Activated CD8-positive, alpha-beta memory T cell treated with anti-CD3 and anti-CD28 coated beads, Interleukin-2, amount 50 U/mL, for 4 hours (primary cell): ENCODE measurements around the gene HDLBP.
"Not testable (repeated sequence)": the region's sequence is repeated elsewhere in the genome, so short reads cannot be mapped to it uniquely, and the experiment has no call there.

ENCODE experiments used
- DNase-seq: peaks from one replicate; pipeline ENCODE4 v3.0.0-alpha.2; 2020

The HDLBP gene

DNA sequence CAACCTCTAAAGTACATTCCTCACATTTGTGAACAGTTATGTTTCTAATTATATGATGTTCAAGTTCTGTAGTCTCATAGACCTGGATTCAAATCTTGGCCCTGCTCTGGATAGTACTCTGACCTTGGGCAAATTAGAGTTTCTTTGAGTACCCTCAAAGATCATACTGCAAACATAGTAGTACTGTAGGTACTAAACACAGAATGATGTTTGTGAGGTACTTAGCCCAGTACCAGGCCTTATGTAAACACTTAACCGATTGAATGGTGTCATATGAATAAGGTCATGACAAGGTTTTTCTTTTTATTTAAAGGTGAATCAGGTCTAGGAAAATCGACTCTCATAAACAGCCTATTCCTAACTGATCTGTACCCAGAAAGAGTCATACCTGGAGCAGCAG is 19.3 kb upstream of the HDLBP start:
- DNase-seq, result no peak

DNA sequence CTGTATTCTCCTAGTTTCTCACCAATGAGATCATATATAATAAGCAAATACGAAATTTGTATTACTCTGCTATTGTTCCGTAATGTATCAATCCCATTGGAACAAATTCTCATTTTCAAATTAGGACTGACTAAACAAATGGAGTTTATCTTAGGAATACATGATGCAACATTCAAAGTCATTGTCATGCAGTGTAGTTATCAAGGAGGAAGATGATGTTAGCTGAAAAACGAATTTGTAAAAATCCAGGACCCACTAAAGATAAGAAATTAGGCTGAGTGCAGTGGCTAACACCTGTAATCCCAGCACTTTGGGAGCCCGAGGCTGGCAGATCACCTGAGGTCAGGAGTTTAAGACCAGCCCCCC is 15.1 kb upstream of the HDLBP start:
- no peak for DNase-seq

DNA sequence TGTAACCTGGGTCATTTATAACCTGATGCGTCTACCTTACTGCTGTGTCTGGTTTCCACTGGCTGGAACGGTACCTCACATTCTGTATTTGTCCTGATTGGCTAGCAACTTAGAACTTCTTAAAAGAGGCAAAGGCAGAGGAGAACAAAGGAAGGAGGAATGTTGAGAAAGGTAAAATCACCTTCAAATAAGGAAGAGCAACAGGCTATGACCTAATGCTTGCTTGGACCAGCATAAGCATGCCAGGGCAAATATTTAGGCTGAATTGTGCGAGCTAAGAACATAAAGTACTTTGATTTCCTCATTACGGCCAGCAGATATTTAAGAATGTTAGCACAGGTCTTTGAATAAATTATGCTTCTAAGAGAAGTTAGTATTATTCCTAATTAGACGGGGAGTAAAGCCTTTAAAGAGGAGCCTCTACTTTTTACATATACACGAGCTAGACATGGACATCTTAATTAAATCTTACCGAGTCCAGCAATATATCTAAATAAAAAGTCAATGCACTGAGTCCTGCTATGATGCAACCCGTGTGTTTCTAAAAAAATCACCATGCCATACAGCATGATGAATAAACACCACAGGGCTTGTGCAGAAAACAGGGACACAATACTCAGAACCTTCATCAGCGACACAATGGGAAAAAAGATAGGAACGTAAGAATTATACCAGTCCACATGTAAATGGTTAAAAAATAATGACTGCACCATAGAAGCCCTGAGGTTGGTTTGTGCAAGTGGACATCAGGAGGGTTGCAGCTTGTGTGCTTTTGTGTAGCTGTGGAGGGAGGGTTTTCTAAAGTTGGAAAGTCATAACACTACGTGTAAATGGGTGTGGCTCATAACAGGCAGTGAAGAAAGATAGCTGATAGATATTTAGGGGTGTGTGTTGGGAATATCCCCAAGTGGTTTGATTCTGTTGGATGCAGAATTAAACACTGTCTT is 14.5 kb upstream of the HDLBP start:
- DNase-seq, result no peak

DNA sequence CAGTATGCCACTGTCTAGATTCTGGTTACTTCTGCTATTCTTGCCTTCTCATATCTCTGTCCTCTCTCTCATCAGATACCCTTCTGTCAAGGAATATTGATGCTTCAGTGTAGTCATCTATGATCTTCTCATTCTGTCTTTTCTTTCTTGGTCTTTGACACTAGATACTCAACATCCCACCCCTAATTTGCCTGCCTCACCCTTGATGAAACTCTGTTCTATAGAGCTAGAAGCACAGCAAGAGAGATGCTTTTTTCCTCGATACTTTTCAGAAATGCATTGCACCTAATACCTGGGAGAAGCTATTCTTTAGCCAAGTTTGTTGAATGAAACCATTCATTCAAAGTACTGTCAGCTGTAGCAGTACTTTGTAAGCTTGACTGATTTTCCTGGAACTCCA is 9.8 kb upstream of the HDLBP start:
- no peak for DNase-seq

DNA sequence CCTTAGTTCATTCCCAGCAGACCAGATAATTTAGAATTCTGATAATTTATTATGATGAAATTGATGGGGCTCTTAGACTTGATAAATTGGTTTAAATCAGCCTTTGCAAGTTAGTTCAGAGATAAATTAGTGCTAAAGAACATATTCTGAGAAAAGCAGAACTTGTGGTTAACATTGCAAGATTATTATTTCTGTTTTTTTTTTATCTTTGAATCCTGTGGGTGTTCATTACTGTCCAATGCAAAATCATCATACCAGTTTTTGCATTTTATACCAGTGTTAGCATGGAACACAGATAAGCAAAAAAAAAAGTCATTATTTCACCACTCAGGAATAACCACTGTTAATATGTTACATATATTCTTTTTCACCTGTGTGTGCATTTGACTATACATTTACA is 9.3 kb upstream of the HDLBP start:
- DNase-seq, result no peak

DNA sequence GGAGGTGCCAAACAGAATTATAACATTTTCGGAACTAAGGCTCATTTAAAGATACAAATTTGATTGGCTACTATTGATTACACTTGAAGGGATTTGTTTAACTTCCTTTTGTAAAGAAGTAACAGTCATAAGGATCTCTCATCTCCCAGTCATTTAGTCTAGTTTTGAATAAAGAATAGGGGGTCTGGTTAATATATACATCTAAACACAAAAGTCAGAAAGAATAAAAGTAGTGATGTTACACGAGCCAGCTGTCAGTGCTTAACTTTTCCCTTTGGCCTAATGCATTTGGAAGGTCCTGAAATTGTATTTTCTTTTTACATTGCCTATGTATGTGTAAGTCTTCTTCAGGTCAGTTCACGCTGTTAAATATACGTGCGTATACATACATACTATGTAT is 8.3 kb upstream of the HDLBP start:
- no peak for DNase-seq

DNA sequence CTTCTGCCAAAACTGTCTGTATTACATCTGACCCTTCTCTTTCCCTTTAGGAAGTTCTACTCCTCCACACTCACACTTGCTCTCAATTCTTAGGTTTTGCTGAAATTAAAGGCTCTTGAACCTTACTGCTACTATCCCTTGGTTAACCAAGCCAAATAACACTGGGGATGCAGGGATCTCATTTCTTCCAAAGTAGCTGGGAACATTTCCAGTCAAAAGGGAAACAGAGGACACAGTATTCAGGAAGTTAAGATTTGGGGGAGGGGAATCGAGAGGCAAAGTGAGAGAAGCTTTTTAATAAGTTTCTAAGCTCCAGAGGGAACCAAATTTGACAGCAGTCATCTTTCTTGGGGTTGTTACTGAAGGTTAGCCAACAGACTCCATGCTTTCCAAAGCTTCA is 6.4 kb upstream of the HDLBP start:
- no peak for DNase-seq

DNA sequence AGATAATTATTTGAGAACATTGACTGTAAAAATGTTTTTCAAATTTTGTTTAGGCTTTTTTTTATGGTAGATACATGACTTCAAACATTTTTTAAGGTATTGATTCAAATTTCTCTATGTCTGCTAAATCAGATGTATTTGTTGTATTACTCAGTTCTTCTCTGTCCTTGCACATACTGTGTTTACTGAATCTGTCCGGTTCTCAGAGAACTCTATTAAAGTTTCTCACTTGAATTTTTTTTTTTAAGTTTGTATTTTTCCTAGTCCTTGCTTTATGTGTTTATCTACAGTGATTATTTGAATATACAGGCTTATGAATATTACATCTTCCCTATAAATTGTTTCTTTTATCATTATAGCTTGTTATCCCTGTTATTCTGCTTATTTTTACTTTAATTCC is 5.6 kb upstream of the HDLBP start:
- DNase-seq, result no peak

DNA sequence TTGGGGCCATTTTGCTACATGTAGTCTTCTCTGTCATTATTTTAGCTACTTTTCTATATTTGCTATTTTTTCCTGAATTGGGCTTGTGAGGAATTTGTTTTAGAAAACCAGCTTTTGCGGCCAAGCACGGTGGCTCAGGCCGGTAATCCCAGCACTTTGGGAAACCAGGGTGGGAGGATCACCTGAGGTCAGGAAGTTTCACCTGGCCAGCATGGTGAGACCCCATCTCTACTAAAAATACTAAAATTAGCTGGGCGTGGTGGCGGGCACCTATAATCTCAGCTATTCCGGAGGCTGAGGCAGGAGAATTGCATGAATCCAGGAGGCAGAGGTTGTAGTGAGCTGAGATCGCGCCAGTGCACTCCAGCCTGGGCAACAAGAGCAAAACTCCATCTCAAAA is 4.9 kb upstream of the HDLBP start:
- DNase-seq, result no peak

DNA sequence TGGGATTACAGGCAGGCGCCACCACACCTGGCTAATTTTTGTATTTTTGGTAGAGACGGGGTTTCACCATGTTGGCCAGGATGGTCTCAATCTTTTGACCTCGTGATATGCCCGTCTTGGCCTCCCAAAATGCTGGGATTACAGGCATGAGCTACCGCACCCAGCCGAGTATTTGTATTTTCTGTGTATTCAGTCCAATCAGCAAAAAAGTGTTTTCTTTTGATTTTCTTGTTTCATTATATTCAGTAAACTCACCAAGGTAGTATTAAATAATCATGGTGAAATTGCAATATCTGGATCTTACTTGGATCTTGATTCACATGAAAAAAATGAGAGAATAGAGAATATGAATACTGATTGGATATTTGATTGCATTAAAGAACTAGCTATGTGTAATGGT is 3.4 kb upstream of the HDLBP start:
- not testable (repeated sequence) for DNase-seq

DNA sequence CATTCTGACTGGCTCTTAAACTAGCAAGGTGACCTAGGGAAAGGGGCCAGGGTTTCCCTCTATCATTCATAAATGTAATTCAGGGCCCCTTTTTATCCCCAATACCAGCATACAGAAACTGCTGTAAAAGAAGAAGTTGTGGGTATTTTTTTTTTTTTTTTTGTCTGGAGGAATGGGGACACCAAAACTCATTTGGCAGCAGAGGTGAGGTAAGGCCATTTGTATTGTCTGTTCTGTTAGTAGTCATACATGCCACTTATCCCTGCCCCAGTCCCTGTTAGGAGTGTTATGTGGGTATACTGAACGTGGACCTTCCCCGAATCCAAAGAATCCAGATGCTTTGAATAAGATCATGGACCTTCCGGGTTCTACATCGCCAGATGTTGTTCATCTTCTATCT is 1.9 kb upstream of the HDLBP start:
- no peak for DNase-seq

DNA sequence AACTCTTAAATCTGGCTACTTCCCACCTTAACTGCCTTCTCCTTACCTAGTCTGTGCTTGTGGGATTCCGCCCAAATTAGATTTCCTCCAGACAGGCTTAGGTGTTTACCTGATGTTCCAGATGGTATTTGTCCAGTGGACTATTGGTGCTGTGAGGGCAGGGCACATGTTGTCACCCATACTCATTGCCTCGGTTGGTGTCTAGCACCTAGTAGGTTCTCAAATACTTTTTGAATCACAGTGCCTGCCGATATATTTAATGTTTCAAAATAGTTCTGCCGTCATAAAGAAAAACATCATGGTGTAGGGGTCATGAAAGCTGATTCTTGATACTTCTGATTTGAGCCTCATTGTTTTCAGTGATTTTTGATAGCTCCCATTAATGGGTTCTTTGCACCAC is 1.4 kb upstream of the HDLBP start:
- DNase-seq, result no peak

DNA sequence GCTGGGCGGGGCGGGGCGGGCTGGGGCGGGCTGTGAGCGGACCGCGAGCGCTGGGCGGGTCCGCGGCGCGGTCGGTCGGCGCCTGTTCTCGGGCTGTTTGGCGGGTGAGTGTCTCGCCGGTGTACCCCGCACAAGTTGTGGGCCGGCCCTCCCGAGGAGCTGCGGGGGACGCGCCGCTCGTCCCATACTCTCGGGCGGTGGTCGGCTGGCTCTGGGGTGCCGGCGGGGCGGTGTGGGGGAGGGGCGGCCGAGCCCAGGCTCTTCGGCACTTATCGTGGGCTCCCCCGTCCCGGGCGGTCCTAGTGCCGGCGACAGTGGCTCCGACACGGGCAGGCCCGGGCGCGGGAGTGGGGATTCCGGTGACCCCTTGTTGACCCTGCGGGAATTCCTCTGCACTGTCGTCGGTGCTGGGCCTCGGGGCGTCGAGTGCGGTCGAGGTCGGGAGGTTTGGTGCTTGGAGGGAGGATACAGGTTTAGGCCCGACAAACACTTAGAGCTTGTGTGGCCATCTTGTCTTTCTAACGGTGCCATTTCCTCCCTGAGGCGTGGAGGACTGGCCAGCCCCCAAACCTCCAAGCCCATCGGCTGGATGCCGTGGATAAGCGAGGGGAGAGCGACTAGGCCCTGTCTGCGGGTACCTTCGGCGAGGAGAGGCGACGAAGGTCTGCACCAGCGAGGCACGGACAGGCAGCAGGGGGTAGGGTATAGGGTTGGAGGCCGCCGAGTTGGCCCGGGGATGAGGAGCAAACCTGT is 583 bp upstream of the HDLBP start, which contains the start of gene SEPTIN2:
Gene SEPTIN2, plus strand, starts transcription at position 47 of the 753 bp plus-strand sequence. CDS start 8,308 bp downstream, outside the sequence.
- peak; percentile 78 for DNase-seq

DNA sequence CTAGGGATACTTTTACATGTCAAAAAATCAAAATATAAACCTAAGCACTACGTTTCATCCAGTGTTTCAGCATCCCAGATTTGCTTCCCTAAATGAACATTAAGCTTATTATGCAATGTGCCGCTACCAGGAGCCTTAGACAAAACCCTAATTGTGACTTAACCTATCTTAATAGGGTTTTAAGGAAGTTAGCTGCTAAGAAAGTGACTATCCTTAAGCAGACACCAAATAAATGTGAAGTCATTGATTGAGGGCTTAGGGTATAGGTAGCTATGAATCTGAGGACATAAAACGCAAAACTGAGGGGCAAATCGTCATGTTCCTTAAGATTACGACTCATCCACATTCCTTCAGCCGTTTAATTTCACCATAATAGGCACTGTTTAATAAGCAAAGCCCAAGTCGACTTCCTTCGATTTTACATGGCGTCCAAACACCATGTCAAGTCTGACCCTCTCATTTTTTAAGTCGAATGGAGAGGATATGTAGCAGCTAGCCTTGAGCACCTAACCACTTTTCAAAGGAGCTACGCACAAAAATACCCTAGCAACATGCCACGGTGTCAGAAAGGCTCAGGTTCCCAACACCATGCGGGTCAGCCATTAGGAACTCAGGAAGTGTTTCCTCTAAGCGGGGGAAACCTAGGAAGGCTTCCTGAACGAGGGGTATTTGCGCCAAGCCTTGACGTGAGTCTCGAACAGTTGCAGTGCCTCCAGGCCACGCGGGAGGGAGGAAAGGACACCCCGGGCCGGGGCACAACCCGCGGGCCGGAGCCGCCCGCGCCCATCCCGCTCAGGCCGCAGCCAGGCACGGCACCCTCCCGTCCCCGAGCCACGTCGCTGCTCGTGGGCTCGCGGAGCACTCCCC is 1.0 kb downstream of the HDLBP start:
- DNase-seq, result no peak

DNA sequence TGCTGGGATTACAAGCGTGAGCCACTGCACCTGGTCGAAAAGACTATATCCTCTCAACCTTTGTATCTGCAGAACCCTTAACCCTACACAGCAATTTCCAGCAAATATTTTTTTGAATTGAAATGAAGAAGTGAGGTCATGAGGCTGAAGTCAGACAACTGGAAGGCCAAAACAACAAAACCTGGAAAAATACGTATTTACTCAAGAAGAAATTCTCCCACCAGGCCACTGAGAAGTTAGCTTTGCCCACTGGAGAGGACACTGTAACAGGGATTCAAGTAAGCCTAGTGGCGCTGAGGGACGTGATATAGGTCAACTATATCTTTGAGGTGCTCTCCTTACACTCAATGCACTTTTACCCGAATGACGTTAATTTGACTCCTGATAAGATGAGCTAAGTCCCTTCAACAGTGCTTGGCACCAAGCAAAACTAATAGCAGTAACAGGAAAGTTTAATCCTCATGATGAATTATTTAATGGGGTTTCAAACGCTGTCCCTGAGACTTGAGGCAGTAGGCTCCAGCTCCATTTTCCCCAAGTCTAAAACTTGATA is 1.9 kb downstream of the HDLBP start:
- DNase-seq, result no peak

DNA sequence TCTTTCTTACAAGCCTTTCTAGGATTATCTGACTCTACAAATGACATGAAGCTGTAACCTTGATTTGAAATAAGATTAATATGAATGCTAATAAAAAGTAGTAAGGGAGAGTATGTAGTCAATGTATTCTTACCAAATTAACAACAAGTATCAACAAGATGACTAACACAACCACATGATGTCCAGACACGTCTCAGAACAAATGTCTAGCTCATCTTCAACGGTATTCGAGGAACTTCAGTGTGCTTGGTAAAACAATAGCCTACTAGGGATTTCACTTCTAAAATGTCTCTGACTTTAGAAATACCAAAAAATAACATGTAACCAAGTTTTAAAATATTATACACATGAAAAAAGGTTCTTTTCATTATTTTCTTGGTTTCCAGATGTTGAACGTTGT is 3.4 kb downstream of the HDLBP start:
- DNase-seq, result no peak

DNA sequence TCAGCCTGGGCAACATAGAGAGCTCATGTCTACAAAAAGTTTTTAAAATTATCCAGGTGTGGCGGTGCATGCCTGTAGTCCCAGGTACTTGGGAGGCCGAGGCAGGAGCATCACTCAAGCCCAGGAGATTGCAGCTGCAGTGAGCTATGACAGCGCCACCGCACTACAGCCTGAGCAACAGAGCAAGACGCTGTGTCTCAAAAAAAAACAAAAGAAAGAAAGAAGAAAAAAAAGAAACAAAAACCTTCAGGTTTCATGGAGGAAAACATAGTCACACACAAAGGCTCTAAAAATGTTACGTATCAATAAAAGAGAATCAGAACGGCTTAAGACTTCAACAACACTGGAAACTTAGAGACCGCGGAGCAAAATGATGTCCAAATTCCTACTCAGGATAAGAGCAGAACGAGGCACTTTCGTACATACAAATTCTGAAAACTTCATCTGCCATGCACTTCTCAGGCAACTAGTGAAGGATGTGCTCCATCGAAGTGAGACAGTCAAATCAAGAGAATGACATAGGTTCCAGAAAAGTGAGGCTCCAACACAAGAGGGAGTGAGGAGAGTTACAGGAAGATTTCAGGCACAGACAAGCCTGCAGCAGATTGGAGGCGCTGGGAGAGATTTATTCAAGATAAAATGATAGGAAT is 4.4 kb downstream of the HDLBP start:
- no peak for DNase-seq

DNA sequence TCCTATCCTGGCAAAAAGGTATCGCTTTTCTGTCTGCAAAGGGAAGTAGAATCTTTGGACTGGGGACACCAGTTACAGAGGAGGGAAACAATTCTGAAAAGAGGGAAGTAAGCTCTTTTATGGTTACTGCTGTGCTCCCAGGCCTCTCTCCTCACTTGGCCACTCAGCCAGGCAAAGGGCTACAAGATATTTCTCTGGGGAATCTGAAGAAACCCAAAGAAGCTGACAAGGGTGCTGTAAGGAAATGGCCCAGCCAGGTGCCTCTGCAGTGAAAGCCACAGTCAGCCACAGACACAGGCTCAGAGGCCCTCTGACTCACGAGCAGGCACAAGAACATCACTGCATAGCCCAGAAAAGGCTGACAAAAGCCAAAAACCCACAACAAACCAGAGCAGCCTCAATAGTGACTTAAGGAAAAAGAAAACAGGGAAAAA is 5.8 kb downstream of the HDLBP start:
- peak; percentile 67 for DNase-seq

DNA sequence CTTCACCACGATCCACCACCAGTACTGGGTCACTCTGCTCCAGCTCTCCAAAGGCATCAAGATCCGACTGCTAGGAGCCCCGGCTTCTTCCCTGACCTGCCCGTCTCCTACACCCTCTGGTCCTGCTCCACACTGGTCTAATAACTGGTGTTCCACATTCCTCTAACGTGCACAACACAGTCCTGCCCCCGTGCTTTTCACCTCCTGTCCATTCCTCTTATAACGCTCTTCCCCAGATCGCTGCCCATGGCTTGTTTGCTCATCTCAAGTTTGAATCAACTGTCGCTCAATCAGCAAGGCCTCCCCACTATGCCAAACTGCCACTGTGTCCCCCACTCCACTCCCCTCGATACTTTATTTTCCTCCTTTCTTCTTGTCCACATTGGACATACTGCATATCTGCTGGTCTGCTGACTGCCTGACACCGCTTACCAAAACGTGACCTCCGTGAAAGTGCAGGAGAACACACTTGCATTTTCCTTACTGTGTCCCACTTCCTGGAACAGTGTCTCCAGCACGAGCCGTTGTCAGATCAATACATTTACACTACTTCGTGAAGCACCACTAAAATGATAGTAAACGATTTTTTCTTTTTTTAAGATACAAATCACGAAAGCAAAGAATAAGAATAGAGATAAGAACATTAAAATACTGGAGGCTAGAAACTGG is 6.5 kb downstream of the HDLBP start:
- no peak for DNase-seq

DNA sequence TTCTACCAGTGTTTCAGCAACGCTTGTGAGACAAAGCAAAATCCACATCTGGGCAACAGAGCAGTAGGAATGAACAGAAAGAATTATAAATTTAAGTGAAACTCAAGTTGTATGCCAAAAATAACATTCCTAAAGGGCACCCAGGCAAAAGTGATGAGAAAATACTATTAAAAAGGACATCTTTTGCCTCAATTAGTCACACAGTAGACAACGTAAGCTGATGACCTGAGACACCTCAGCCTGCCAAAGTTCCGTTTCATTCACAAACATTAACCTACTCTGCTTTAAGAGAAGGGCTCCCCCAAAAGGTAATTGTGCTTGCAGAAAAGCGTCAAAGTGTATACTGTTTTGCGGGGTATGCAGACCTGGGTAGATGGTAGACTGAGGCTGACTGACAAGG is 7.2 kb downstream of the HDLBP start:
- DNase-seq, result no peak

DNA sequence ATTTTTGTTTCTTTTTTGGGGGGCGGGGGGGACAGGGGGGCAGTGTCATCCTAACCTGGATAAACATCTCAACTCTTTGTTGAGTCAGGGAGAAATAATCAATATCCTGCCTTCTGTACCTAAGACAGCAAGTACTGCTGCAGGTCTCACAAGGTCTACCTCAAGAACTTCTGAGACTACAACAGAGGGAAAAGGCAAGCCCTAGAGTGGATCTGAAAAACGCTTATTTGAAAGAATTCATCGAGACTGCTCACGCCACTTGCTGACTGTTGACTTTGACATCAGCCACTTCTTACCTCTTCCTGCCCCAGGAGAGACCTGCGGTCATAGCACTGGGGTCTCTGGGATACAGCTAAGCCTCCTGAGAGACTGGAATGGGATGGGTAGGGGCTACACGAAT is 8.4 kb downstream of the HDLBP start:
- no peak for DNase-seq
